HEK293T (cell line): Measurements from ENCODE around the gene ZFX.

Source experiments
- CTBP1 ChIP-seq: fragments of 450-650 bp; IDR thresholded peaks from 2 replicates; pipeline ENCODE4 v1.6.1; 2016; ENCODE audit warnings: borderline replicate concordance
- FOXK2 ChIP-seq: fragments of 450-650 bp; IDR thresholded peaks from 2 replicates; pipeline ENCODE4 v1.6.1; 2016; ENCODE audit warnings: mild to moderate bottlenecking
- SP1 ChIP-seq: fragments of 450-650 bp; IDR thresholded peaks from 2 replicates; pipeline ENCODE4 v1.6.1; 2017
- SUZ12 ChIP-seq: fragments of 450-650 bp; IDR thresholded peaks from 2 replicates; pipeline ENCODE4 v1.6.1; 2016; ENCODE audit warnings: mild to moderate bottlenecking
- ZNF384 ChIP-seq: fragments of 450-650 bp; IDR thresholded peaks from 2 replicates; pipeline ENCODE4 v1.6.1; 2016

DNA sequence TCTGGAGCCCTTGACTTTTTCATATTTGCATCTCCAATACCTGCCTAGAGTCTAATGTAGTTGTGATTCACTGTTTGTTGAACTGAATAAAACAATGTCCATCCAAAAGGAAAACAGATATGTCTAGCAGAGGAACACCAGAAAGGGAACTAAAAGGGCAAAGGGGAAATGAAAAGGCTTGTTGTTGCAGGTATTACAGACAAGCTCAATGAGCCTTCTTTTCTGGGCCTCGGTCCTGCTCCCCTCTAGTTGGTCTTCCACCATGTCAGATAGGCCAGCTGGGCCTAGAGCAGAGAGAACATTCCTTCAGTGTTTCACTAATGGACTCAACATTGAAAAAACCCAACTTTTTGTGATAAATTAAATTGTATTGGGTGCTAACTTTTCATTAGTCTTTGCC, 55.4 kb downstream of the ZFX start:
- TF ChIP-seq CTBP1: no peak
- no peak for TF ChIP-seq SP1
- no peak for TF ChIP-seq FOXK2
- TF ChIP-seq SUZ12: no peak
- TF ChIP-seq ZNF384: no peak
